ENCODE results near the gene ATP13A2.

Gene ATP13A2

DNA sequence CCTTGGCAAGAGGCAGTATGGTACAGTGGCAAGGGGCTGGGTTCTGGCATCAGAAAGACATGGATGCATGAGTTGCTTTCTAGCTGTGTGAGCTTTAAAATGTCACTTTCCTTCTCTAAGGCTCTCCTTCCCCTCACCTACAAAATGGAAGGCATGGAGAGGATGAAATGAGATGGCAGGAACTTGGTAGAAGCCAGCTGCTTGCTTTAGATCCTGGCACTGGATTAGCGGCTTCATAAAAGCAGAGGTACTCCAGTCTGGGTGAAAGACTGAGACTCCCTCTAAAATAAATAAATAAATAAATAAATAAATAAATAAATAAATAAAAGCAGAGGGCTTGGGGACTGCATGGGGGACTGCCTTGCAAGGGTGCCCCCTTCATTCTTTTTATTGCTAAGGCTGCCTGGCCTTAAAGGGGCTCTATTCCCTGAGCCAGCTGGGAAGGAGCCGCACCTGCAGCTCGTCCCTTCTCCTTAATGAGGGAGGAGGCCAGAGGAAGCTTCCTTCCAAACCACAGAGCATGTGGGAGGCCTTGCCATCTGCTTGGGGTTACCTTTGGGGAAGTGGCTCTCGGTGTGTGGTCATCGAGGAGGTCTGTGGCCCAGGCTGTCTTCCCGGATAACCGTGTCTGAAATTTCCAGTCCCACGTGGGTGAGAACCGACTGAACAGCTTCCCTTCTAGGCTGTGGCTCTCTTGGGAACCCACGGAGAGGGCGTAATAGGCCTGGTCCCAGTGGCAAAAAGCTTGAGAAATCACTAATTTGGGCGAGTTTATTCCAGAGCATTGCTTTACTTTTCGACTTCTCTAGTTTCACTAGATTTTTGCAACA, 2.0 kb upstream of the ATP13A2 start:
- TF ChIP-seq, protein P1, sequence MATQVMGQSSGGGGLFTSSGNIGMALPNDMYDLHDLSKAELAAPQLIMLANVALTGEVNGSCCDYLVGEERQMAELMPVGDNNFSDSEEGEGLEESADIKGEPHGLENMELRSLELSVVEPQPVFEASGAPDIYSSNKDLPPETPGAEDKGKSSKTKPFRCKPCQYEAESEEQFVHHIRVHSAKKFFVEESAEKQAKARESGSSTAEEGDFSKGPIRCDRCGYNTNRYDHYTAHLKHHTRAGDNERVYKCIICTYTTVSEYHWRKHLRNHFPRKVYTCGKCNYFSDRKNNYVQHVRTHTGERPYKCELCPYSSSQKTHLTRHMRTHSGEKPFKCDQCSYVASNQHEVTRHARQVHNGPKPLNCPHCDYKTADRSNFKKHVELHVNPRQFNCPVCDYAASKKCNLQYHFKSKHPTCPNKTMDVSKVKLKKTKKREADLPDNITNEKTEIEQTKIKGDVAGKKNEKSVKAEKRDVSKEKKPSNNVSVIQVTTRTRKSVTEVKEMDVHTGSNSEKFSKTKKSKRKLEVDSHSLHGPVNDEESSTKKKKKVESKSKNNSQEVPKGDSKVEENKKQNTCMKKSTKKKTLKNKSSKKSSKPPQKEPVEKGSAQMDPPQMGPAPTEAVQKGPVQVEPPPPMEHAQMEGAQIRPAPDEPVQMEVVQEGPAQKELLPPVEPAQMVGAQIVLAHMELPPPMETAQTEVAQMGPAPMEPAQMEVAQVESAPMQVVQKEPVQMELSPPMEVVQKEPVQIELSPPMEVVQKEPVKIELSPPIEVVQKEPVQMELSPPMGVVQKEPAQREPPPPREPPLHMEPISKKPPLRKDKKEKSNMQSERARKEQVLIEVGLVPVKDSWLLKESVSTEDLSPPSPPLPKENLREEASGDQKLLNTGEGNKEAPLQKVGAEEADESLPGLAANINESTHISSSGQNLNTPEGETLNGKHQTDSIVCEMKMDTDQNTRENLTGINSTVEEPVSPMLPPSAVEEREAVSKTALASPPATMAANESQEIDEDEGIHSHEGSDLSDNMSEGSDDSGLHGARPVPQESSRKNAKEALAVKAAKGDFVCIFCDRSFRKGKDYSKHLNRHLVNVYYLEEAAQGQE (IDR thresholded peaks at IDR 0.05; ENCODE audit: insufficient replicate concordance, low read depth), result no peak
- peak; percentile 100 for TF ChIP-seq POLR2AphosphoS5 (IDR thresholded peaks at IDR 0.05; ENCODE audit: low read depth)
- peak; percentile 98 for TF ChIP-seq SPI1 (IDR thresholded peaks at IDR 0.05; ENCODE audit: borderline replicate concordance, low read depth)
- TF ChIP-seq GABPA (IDR thresholded peaks at IDR 0.05; ENCODE audit: low read depth), result peak; percentile 63
- TF ChIP-seq, protein P2, sequence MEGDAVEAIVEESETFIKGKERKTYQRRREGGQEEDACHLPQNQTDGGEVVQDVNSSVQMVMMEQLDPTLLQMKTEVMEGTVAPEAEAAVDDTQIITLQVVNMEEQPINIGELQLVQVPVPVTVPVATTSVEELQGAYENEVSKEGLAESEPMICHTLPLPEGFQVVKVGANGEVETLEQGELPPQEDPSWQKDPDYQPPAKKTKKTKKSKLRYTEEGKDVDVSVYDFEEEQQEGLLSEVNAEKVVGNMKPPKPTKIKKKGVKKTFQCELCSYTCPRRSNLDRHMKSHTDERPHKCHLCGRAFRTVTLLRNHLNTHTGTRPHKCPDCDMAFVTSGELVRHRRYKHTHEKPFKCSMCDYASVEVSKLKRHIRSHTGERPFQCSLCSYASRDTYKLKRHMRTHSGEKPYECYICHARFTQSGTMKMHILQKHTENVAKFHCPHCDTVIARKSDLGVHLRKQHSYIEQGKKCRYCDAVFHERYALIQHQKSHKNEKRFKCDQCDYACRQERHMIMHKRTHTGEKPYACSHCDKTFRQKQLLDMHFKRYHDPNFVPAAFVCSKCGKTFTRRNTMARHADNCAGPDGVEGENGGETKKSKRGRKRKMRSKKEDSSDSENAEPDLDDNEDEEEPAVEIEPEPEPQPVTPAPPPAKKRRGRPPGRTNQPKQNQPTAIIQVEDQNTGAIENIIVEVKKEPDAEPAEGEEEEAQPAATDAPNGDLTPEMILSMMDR (IDR thresholded peaks at IDR 0.05; ENCODE audit: insufficient read depth, low read length), result no peak
- peak; percentile 93 to 97 for DNase-seq (ENCODE audit: low read depth in 1 of 2, low spot score in 1 of 2)
- Histone ChIP-seq H3K27me3 (ENCODE audit: insufficient read depth, poor library complexity, severe bottlenecking) (no peaks in the 10 kb centered on the region), H3K4me3 (replicated peaks; ENCODE audit: insufficient read depth, low read length) (no peak overlapping the region), H3K27ac (replicated peaks) (no peak overlapping the region)

DNA sequence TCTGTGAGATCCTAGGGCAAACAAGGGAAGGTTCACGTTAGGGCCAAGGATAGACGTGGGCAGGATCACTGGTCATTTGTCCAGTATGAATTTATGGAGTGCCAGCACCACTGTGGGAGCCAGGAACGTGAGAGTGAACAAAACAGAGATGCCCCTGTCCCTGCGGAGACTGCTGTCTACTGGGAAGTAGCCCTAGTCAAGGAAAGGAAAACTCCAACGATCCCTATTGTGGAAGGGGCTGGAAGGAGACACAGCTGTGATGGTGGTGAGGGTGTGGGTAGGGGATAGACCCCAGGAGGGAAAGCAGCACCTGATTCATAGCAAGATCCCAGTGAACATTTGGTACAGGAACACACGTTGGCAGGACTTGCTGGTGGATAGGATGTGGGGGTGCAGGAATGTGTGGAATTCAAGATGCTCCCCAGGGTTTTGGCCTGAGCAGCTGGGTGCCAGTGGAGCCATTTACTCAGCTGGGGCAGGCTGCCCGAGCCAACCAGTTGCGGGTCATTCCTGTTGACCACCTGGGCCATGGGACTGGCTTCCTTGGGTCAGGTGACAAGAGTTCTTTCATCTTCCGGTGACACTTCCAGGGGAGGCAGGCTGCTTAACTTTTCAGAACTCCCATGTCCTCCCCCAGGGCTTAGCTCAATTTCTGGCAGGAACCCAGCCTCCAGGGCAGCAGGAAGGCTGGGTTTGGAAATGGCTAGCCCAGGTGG, 1.2 kb upstream of the ATP13A2 start:
- no peak for DNase-seq (ENCODE audit: low read depth in 1 of 2, low spot score in 1 of 2)
- TF ChIP-seq, protein P1 (IDR thresholded peaks at IDR 0.05; ENCODE audit: insufficient replicate concordance, low read depth), result no peak
- no peak for TF ChIP-seq POLR2AphosphoS5 (IDR thresholded peaks at IDR 0.05; ENCODE audit: low read depth)
- no peak for TF ChIP-seq GABPA (IDR thresholded peaks at IDR 0.05; ENCODE audit: low read depth)
- TF ChIP-seq, protein P2 (IDR thresholded peaks at IDR 0.05; ENCODE audit: insufficient read depth, low read length), result no peak
- TF ChIP-seq SPI1 (IDR thresholded peaks at IDR 0.05; ENCODE audit: borderline replicate concordance, low read depth), result no peak
- Histone ChIP-seq H3K27ac (replicated peaks) (no peak overlapping the region), H3K27me3 (ENCODE audit: insufficient read depth, poor library complexity, severe bottlenecking) (no peaks in the 10 kb centered on the region), H3K4me3 (replicated peaks; ENCODE audit: insufficient read depth, low read length) (no peak overlapping the region)

DNA sequence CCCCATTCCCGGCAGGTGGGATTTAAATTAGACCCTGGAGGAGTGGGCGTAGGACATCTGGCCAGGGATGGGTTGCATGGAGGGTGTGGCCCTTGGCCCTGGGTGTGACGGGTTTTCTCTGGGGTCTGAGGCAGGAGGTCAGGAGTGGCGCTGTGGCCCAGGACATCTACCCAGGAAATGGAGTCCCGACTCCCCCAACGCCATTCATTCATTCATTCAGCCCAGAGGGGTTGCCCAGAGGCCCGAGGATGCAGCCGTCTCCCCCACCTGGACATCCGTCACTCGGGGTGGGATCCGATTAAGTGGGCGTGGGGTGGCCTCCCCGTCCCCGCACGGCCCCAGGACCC, 663 bp downstream of the ATP13A2 start:
- no peak for DNase-seq (ENCODE audit: low read depth in 1 of 2, low spot score in 1 of 2)
- H3K27me3 ChIP-seq (ENCODE audit: insufficient read depth, poor library complexity, severe bottlenecking), result no peaks in the 10 kb centered on the region
- H3K4me3 ChIP-seq (replicated peaks; ENCODE audit: insufficient read depth, low read length), result peak overlapping the region; percentile 77
- no peak overlapping the region for H3K27ac ChIP-seq (replicated peaks)
- TF ChIP-seq, protein P1 (IDR thresholded peaks at IDR 0.05; ENCODE audit: insufficient replicate concordance, low read depth), result no peak
- TF ChIP-seq POLR2AphosphoS5 (IDR thresholded peaks at IDR 0.05; ENCODE audit: low read depth), result no peak
- TF ChIP-seq, protein P2 (IDR thresholded peaks at IDR 0.05; ENCODE audit: insufficient read depth, low read length), result no peak
- TF ChIP-seq GABPA (IDR thresholded peaks at IDR 0.05; ENCODE audit: low read depth), result no peak
- no peak for TF ChIP-seq SPI1 (IDR thresholded peaks at IDR 0.05; ENCODE audit: borderline replicate concordance, low read depth)

Measured in HL-60 (cell line).